ENCODE data around the gene CACNA1H. TPM values are rescaled to one million over a fixed set of nuclear protein-coding genes. Genes with fewer than 3 reads are reported as not detected.

The CACNA1H gene
- total RNA-seq, 2 experiments from 2014 or later, result 0.37 to 1.3 TPM

DNA sequence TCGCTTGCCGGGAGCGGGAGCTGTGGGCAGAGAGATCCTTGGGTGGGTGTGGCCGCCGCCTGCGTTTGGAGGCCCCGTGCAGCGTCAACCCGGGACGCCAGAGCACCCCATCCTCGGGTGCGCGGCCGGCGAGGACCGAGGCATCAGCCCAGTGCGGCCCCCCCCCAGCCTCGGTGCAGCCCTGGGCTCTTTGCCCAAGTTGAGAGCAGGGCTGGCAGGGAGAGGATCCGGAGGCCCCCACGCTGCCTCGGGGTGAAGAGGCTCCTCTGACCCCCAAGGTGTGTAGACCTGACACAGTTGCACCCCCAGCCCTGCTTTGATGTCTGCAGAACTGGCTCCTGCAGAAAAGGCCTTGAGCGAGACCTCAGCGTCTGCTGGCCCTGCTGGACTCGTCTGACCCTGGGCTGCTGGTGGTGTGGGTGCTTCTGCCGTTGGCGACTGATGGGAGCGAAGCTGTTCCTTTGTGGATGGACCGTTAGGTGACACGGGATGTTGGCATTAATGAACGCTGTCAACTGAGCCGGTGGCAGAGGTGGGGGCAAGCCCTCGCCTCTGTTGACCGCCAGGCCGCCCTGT lies 8.0 kb downstream of the CACNA1H start:
- CTCF ChIA-PET, result no interaction called here
- Mint-ChIP-seq H3K4me3 (no peak overlapping the region), H3K27ac (no peak overlapping the region), H3K4me1 (no peaks in the 10 kb centered on the region), H3K9me3 (ENCODE audit: low read depth) (no peaks in the 10 kb centered on the region), H3K36me3 (no peaks in the 10 kb centered on the region), H3K27me3 (no peaks in the 10 kb centered on the region)
- no peak for DNase-seq
- ATAC-seq, result no peak

DNA sequence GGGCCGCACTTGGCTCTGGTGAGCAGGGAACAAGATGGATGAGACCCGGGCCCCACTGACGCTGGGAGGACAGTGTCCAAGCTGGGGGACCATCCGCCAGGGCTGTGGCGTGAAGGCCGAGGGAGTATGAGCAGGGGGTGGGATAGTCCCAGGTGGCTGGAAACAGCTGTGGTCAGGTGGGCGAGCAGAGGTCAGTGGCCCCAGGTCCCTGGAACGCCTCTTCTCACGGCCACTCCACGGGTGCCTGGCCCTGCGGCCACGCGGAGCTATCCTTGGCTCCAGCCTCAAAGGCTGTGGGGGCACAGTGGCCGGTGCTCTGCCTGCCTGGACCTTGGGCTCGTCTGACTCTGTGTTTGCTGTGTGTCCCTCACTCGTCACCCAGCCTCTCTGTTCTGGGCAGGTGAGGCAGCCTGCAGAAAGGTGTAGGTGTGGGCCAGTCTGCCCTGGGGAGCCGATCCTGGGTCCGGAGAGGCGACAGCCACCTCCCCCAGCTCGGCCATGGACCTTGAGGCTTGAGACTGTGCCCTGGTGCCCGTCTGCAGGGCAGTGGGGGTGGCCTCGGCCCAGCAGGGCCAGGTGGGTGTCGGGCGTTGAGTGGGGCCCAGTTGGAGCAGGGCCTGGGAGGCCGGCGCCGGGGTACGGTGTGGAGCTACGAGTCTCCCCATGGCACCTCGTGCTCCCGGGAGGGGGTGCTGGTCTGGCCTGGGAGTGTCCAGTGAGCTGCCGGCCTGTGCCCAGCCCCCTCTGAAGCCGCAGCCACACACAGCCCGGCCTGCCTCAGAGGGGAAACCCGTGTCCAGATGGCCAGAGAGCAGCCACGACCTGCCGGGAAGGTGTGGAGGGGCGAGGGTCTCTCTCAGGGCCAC lies 10.0 kb downstream of the CACNA1H start:
- DNase-seq (no peak), ATAC-seq (no peak)
- no peaks in the 10 kb centered on the region for H3K27me3 Mint-ChIP-seq
- H3K27ac Mint-ChIP-seq, result no peak overlapping the region
- no peaks in the 10 kb centered on the region for H3K9me3 Mint-ChIP-seq (ENCODE audit: low read depth)
- no peaks in the 10 kb centered on the region for H3K4me1 Mint-ChIP-seq
- H3K36me3 Mint-ChIP-seq, result no peaks in the 10 kb centered on the region
- CTCF ChIA-PET, result no interaction called here
- H3K4me3 Mint-ChIP-seq, result no peak overlapping the region

DNA sequence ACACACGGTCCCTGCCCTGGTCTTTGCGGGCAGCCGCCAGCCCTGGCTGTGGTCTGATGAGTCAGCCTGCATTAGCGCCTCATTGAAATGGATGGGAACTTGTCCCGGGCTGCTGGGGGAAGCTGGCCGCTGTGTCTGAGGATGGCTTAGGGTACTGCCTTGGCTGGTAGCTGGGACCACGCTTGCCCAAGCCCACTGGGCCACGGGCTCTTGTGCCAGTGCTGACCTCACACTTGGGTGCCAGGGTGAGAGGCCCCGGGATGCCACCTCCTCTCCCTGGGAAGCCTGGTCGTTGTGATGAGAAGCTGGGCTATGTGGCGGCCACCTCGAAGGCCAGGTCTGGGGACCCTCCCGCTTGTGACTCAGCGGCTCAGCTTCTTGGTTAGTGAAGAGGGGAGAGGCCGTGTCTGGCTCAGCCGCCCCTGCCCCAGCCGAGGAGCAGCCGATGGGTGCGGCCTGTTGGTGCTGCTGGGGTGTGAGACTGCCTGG lies 10.7 kb downstream of the CACNA1H start:
- H3K4me1 Mint-ChIP-seq, result no peaks in the 10 kb centered on the region
- no peak overlapping the region for H3K27ac Mint-ChIP-seq
- ATAC-seq (no peak), DNase-seq (no peak)
- CTCF ChIA-PET, result no interaction called here
- no peaks in the 10 kb centered on the region for H3K9me3 Mint-ChIP-seq (ENCODE audit: low read depth)
- no peaks in the 10 kb centered on the region for H3K27me3 Mint-ChIP-seq
- H3K4me3 Mint-ChIP-seq, result no peak overlapping the region
- H3K36me3 Mint-ChIP-seq, result no peaks in the 10 kb centered on the region

DNA sequence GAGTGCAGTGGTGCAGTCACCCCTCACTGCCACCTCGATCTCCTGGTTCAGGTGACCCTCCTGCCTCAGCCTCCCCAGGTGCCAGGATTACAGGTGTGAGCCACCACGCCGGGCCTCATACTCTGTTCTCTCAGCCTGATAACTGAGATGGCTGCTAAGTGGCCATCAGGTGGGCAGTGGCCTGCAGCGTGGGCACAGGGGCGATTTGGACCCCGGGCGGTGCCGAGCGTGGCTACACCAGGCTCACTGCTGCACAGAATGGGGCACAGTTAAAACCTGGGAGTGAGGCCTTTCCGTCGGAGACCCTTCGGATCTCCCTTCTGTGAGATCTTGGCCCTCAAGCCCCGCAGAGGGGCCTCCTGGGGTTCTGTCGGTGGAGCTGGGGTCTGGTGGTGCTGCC lies 11.5 kb downstream of the CACNA1H start:
- Mint-ChIP-seq H3K27ac (no peak overlapping the region), H3K27me3 (no peaks in the 10 kb centered on the region), H3K9me3 (ENCODE audit: low read depth) (no peaks in the 10 kb centered on the region), H3K4me3 (no peak overlapping the region), H3K36me3 (no peaks in the 10 kb centered on the region), H3K4me1 (no peaks in the 10 kb centered on the region)
- CTCF ChIA-PET, result no interaction called here
- ATAC-seq (no peak), DNase-seq (no peak)

DNA sequence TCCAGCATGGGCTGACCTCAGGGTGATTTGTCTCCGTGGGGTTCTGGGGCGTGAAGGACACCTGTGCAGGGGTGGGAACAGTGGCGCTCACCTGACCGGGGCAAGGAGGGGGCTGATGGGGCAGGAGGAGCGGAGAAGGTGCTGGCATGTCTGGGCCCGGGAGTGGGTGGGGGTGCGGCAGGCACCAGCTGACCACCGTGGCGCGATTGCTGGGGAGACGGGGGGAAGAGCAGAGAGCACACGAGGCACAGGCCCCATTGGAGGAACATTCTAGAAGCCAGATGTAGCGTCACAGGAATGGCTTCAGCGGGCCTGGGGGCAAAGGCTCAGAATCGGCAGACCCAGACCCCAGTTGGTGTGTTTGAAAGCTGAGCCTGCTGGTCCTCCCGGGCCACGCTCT lies 12.1 kb downstream of the CACNA1H start:
- H3K9me3 Mint-ChIP-seq (ENCODE audit: low read depth), result no peaks in the 10 kb centered on the region
- ATAC-seq, result no peak
- no peak for DNase-seq
- no peaks in the 10 kb centered on the region for H3K36me3 Mint-ChIP-seq
- CTCF ChIA-PET, result no interaction called here
- no peak overlapping the region for H3K4me3 Mint-ChIP-seq
- no peaks in the 10 kb centered on the region for H3K27me3 Mint-ChIP-seq
- H3K27ac Mint-ChIP-seq, result no peak overlapping the region
- no peaks in the 10 kb centered on the region for H3K4me1 Mint-ChIP-seq

DNA sequence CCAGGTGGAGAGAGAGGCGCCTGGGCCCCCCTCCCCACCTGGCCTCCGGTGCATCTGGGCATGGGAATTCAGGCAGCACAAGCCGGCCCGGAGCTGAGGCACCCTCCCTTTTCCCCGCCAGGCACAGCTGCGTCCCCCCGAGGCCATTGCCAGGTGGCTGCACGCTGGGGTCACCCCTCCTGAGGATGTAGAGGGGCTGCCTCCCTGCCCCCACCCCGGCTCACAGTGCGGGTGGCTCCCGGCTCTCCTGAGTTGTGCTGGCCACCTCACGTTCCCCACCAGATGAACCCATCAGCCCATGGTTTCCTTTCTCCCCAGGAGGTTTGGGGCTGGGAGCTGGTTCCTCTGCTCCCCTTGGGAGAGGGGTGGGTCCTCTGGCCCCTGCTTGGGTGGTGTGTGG lies 12.6 kb downstream of the CACNA1H start:
- Mint-ChIP-seq H3K9me3 (ENCODE audit: low read depth) (no peaks in the 10 kb centered on the region), H3K27ac (no peak overlapping the region), H3K4me3 (no peak overlapping the region), H3K4me1 (no peaks in the 10 kb centered on the region), H3K36me3 (no peaks in the 10 kb centered on the region), H3K27me3 (no peaks in the 10 kb centered on the region)
- ATAC-seq (no peak), DNase-seq (no peak)
- CTCF ChIA-PET, result no interaction called here

DNA sequence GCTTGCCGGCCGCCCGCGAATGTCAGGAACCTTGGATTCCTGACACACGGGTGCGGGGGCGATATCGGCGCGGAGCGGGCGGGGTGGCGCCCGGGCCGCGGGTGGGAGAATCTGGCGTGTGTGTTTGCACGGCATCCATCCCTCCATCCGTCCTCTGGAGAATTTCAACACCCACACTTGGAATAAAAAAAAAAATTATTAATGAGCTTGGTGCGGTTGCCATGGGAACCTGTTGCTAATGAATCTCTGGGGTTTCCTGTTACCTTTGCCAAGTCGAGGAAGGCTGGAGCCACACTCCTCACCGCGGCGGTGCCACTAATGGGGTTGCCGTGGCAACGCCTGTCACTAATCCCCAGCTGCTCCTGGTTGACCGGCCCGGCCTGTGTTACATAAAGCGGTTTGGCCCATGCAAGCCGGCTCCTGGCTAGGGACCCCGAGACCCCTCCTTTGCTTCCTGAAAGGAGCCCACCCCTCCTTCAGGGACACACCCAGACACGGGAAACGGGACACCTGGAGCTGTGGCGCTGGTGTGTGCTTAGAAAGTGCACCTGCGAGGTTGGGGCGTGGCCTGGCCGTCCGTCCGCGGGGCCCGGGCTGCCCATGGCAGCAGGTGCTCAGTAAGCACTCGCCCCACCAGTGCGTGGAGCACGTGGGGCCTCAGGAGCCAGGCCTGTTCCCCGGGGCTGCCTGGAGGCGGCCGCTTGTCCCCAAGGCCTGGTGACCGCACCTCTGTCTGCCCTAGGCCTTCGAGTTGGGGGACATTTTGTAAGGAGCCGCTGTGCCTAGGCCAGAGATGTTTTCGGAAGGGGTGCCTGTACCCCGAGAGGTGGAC lies 14.6 kb downstream of the CACNA1H start:
- no peaks in the 10 kb centered on the region for H3K4me1 Mint-ChIP-seq
- no peaks in the 10 kb centered on the region for H3K27me3 Mint-ChIP-seq
- no peak overlapping the region for H3K4me3 Mint-ChIP-seq
- ATAC-seq (no peak), DNase-seq (no peak)
- CTCF ChIA-PET, result no interaction called here
- H3K36me3 Mint-ChIP-seq, result no peaks in the 10 kb centered on the region
- H3K9me3 Mint-ChIP-seq (ENCODE audit: low read depth), result no peaks in the 10 kb centered on the region
- H3K27ac Mint-ChIP-seq, result no peak overlapping the region

DNA sequence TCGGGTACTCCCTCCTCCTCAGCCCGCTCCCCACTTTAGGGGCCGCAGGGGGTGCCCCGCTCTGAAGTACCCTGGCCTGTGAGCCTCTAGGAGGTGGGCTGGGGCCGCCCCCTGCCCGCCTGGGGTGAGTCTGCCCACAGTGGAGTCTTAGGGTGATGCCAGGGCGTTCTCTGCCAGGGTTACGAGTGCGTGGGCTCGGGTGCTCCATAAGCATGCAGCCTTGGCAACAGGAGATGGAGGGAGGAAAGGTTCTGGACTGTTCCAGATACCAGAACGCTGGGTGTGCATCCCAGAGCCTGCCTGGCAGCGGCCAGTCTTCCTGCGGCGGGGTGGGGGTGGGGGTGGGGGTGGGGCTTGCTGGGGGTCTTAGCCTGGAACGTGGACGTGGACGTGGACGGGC lies 15.9 kb downstream of the CACNA1H start:
- Mint-ChIP-seq H3K27ac (no peak overlapping the region), H3K36me3 (no peaks in the 10 kb centered on the region), H3K9me3 (ENCODE audit: low read depth) (no peaks in the 10 kb centered on the region), H3K27me3 (no peaks in the 10 kb centered on the region), H3K4me1 (no peaks in the 10 kb centered on the region), H3K4me3 (no peak overlapping the region)
- no peak for ATAC-seq
- no peak for DNase-seq
- CTCF ChIA-PET, result no interaction called here

DNA sequence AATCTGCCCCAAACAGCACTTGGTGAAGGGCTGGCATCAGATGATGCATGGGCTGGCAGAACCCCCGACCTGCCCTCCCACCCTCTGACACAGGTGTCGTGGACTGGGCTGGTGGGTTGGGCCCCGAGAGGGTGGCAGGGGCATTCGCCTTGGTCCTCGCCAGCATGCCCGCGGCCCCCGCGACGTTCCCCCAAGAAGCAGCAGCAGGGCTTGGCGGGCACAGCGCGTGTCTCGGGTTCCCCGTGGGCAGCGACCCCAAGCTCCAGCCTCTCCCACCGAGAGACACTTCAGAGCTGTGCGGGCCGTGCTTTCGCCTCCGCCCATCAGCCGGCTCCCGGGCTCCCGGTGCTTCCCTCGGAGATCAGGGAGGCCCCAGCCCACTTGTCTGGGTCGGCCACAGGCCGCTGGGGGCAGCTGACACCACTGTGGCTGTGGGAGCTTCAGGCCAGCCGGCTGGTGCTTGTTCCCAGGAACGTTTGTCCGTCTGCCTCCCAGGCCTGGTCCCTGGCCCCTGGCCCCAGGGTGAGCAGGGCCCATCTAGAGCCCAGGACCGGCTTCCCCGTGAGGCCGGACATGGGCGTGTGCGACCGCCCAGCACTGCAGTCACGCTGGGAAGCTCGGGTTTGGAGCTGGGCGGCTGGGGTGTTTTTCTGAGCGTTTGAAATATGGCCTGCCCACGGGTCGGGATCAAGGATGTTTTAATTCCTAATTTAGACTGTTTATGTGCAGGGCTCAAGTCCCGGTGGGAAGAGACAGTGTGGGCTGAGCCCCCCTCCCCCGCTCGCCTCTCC lies 16.6 kb downstream of the CACNA1H start:
- H3K9me3 Mint-ChIP-seq (ENCODE audit: low read depth), result no peaks in the 10 kb centered on the region
- H3K4me3 Mint-ChIP-seq, result no peak overlapping the region
- CTCF ChIA-PET, result no interaction called here

DNA sequence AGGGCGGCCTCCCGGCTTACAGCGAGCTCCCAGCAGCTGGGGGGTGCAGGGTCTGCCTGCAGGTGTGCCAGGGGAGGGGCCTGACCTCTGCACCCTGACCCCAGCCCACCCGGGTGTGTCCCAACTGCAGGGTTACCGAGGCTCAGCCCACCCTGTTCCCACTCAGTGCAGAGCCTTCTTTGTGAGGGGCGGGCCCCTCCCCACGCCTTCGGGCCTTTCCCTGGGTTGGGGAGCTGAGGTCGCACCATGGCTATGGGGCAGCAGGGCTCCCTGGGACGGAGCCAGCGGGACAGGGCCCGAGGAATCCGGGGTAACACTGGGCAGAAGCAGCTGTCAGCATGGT lies 17.1 kb downstream of the CACNA1H start:
- Mint-ChIP-seq H3K27ac (no peak overlapping the region), H3K4me3 (no peak overlapping the region), H3K4me1 (no peaks in the 10 kb centered on the region), H3K9me3 (ENCODE audit: low read depth) (no peaks in the 10 kb centered on the region), H3K27me3 (no peaks in the 10 kb centered on the region), H3K36me3 (no peaks in the 10 kb centered on the region)
- CTCF ChIA-PET, result no interaction called here
- ATAC-seq, result no peak
- DNase-seq, result no peak

More for the DNA sequence above, 16.6 kb downstream of the CACNA1H start:
- ATAC-seq, result no peak
- H3K27ac Mint-ChIP-seq, result no peak overlapping the region
- H3K27me3 Mint-ChIP-seq, result no peaks in the 10 kb centered on the region
- no peak for DNase-seq
- no peaks in the 10 kb centered on the region for H3K4me1 Mint-ChIP-seq
- no peaks in the 10 kb centered on the region for H3K36me3 Mint-ChIP-seq

DNA sequence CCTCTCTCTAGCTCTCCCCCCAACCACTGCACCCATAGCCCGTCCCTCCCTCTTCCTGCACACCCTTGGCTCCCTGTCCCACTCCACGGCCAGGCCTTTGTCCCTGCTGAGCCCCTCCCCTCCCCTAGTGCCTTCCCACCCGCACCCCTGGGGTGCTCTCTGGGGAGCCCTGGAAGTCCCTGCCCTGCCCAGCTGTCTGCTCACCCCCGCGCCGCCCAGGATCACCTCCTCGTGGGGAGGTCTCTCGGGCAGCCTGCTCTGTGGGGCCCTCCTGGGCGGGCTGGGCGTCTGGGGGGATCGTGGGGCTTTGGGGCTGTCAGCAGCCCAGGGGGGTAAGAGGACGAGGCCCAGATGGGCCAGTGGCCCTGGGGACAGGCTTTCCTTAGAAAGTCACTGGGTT lies 18.1 kb downstream of the CACNA1H start:
- Mint-ChIP-seq H3K27me3 (no peaks in the 10 kb centered on the region), H3K4me3 (no peak overlapping the region), H3K4me1 (no peaks in the 10 kb centered on the region), H3K36me3 (no peaks in the 10 kb centered on the region), H3K27ac (no peak overlapping the region), H3K9me3 (ENCODE audit: low read depth) (no peaks in the 10 kb centered on the region)
- CTCF ChIA-PET, result no interaction called here
- no peak for ATAC-seq
- DNase-seq, result no peak

DNA sequence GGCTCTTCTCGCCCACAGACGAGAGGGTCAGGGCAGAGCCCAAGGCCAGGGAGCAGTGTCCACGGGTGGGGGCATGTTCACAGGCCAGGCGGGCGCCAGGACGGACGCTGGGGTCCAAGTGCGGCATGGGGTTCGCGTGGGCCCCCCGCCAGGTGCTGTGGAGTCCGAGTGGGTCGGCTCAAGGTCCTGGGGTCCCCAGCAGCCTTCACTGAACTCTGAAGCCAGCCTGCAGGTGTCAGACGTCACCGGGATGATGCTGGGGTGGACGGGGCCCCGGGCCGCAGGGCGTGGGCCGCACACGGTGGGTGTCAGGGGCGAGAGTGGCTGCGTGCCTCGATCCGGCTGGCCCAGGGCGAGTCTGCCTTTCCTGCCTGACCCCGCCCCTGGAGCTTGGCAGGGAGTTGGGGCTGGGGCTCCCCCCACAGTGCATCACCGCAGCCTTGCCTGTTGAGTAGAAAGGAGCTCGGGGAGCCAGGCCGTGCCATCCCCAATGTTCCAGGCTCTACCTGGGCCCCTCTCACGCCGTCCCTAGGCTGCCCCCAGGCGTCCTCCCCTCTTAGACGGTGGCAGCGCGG lies 19.0 kb downstream of the CACNA1H start:
- ATAC-seq (no peak), DNase-seq (no peak)
- Mint-ChIP-seq H3K4me3 (no peak overlapping the region), H3K4me1 (no peaks in the 10 kb centered on the region), H3K9me3 (ENCODE audit: low read depth) (no peaks in the 10 kb centered on the region), H3K27me3 (no peaks in the 10 kb centered on the region), H3K36me3 (no peaks in the 10 kb centered on the region), H3K27ac (no peak overlapping the region)
- CTCF ChIA-PET, result no interaction called here

DNA sequence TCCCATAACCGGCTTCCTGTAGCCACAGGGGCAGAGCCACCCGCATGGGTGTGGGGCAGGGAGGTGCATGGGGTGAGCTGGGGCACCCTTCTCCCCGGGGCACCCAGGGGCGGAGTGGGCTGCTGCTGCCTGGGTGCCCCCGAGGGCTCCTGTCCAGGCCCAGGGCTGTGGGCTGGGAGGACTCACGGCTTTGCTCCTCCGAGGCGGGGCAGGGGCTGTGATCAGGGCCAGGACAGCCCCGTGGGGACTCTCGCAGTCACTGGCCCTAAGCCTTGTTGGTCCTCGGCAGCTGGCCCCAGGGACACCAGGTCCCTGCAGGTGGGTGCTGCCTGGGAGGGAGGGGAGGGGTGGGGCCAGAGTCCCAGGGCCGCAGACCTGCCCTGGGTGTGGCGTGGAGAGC lies 19.7 kb downstream of the CACNA1H start:
- CTCF ChIA-PET, result no interaction called here
- H3K27ac Mint-ChIP-seq, result no peak overlapping the region
- H3K36me3 Mint-ChIP-seq, result no peaks in the 10 kb centered on the region
- H3K4me1 Mint-ChIP-seq, result no peaks in the 10 kb centered on the region
- DNase-seq (no peak), ATAC-seq (no peak)
- H3K27me3 Mint-ChIP-seq, result no peaks in the 10 kb centered on the region
- no peak overlapping the region for H3K4me3 Mint-ChIP-seq
- no peaks in the 10 kb centered on the region for H3K9me3 Mint-ChIP-seq (ENCODE audit: low read depth)
